NCI-H2196 treated with DMSO at 0.1 percent for 48 hours (cell line): ENCODE data around the gene ATAD3B.
A peak's percentile ranks its signal among the peaks of the same experiment; 100 is the strongest.
"Not testable (repeated sequence)": the region's sequence is repeated elsewhere in the genome, so short reads cannot be mapped to it uniquely, and the experiment has no call there.

Experiments used
- DNase-seq: peaks from one replicate; lab custom pipeline; 2025; ENCODE audit not compliant: unreplicated experiment; lab: John Stamatoyannopoulos, UW

The ATAD3B gene, protein sequence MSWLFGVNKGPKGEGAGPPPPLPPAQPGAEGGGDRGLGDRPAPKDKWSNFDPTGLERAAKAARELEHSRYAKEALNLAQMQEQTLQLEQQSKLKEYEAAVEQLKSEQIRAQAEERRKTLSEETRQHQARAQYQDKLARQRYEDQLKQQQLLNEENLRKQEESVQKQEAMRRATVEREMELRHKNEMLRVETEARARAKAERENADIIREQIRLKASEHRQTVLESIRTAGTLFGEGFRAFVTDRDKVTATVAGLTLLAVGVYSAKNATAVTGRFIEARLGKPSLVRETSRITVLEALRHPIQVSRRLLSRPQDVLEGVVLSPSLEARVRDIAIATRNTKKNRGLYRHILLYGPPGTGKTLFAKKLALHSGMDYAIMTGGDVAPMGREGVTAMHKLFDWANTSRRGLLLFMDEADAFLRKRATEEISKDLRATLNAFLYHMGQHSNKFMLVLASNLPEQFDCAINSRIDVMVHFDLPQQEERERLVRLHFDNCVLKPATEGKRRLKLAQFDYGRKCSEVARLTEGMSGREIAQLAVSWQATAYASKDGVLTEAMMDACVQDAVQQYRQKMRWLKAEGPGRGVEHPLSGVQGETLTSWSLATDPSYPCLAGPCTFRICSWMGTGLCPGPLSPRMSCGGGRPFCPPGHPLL

GRCh38 chr1:1471389-1472052 lies at the start of gene ATAD3B:
ATAD3B (plus strand) TSS chr1:1471765; CDS start chr1:1471885, 120 bp downstream.
- DNase-seq = peak; percentile 83

DNA sequence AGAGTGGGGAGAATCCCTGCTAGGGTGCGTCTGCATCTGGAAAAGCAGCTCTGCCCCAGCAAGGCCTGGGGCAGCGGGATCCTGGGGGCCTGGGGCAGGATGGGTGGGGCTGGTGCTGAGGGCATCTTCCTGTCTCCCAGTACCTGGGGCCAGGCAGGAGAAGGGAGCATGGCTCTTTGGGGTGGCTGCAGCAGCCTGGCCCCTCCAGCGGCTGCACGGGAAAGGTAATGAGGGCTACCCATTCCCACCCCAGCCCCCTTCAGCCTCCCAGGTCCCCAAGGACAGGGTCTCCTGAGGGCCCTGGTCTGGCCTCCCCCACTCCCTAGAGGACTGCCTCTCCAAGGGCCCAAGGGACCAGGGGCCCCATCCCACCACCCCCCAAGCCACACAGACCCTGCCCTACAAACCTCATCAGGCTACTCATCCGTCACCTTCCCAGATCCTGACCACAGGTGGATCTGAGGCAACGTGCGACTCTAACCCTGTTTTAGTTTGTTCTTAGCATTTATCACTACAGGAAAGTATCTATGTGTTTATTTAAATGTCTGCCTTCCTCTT lies 49.6 kb upstream of the ATAD3B start:
- DNase-seq = no peak

DNA sequence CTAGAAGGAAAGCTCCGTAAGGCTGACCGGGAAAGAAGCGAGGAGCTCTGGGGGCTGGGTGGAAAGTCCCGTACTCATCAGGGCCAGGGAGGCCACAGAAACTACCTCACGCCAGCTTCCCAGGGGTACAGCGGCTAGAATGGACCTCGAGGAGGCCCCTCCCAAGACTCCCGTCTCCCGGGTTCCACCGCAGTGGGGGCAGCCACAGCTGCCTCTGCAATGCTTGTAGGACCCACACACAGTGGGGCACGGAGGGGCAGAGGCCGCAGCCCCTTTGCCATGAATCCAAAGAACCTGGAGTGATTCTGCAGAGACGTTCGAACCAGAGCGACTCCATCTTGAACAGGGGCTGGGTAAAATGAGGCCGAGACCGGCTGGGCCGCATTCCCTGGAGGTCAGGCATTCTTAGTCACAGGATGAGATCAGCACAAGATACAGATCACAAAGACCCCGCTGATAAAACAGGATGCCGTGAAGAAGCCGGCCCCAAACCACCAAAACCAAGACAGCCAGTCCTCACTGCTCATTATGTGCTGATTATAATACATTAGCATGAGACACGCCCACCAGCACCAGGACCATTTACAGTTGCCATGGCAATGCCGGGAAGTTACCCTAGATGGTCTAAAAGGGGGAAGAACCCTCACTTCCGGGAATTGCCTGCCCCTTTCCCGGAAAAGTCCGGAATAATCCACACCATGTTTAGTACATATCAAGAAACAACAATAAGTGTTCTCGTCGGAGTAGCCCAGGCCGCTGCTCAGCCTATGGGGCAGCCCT lies 48.9 kb upstream of the ATAD3B start:
- no peak for DNase-seq

- no peak for DNase-seq
These were observed 48.3 kb upstream of the ATAD3B start for GRCh38 chr1:1423245-1423597.

DNA sequence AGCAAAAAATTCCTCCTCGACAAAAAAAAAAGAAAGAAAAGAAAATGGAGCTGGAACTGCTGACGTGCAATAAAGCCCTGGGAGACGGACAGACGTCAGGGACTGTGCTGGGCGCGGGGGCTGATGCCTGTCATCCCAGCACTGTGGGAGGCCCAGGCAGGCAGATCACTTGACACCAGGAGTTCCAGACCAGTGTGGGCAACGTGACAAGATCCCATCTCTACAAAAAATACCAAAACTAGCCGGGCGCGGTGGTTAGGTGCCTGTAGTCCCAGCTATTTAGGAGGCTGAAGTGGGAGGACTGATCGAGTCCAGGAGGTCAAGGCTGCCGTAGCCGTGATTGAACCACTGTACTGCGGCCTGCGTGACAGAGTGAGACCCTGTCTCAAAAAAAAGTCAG lies 46.9 kb upstream of the ATAD3B start:
- no peak for DNase-seq

- DNase-seq = no peak
These were observed 46.2 kb upstream of the ATAD3B start for GRCh38 chr1:1425426-1425752.

GRCh38 chr1:1425753-1426495 lies 45.6 kb upstream of the ATAD3B start:
- no peak for DNase-seq

DNA sequence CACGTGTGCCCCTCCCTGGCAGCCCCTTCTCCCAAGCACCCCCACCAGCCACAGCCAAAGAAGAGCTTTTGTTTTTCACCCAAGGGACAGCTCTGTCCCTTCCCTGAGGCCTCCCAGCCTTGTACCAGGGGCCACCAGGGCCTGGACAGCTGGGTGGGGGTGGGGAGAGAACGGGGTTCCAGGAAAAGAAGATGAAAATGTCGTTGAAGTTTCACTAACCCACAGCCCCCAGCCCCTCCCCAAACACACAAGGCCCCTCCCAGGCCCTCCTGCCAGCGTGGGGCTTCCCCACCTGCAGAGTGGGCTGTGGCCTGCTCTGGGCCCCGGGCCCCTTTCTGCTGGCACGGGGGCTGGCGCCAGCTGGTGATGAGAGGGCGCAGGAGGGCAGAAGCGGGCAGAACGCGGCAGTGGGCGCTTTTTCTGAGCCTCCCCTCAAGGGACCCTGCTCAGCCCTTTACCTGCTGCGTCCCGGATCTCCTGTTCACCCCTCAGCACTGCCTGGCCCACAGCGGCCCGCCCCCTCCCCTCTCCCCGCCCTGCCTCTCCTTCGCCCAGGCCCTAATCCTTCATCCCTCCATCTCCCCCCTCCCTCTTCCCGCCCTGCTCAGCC lies 45.0 kb upstream of the ATAD3B start:
- DNase-seq = no peak

- no peak for DNase-seq
These were observed 44.3 kb upstream of the ATAD3B start for GRCh38 chr1:1427106-1427819.

GRCh38 chr1:1427820-1428148 lies 43.8 kb upstream of the ATAD3B start:
- DNase-seq = no peak

GRCh38 chr1:1428174-1428573 lies 43.4 kb upstream of the ATAD3B start:
- DNase-seq = no peak

GRCh38 chr1:1428967-1429366 lies 42.6 kb upstream of the ATAD3B start:
- DNase-seq = not testable (repeated sequence)

- no peak for DNase-seq
These were observed 41.9 kb upstream of the ATAD3B start for GRCh38 chr1:1429671-1430073.

DNA sequence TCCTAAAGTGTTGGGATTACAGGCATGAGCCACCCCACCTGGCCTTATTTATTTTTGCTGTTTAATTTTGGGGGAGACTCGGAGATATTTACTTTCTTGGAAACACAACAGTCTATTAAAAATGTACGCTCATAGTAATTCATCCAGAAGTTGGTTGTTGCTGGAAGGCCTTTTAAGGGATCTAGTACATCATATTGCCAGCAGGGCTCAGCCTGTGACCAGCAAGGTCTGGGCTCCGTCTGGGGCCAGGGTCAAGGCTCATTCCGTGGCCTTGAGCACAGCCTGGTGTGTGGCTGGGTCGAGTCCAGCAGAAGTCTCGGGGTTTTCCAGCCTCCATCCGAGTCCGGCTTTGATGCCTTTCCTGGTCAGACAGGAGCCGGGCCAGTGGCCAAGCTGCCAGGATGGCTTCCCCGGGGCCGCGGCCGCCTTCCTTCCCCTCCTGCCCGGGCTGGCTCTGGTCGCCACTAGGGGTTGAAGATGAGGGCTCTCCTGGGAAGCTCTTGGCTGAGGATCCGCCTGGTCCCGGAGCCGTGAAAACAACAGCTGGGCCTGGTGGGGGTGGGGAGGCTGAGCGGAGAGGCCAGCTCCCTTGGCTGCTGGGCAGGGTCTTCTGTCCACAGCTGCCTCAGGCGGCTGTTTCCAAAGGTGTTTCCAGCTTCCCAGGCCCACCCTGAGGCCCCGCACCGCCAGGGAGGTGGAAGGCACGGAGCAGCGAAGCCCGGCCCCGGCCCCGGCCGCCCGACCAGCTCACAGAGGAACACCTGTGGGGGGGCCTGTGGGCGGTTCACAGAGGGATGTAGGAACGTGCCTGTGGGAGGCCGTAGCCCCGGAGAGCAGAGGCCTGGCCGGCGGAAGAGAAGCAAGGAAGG lies 41.2 kb upstream of the ATAD3B start:
- DNase-seq = peak; percentile 56

DNA sequence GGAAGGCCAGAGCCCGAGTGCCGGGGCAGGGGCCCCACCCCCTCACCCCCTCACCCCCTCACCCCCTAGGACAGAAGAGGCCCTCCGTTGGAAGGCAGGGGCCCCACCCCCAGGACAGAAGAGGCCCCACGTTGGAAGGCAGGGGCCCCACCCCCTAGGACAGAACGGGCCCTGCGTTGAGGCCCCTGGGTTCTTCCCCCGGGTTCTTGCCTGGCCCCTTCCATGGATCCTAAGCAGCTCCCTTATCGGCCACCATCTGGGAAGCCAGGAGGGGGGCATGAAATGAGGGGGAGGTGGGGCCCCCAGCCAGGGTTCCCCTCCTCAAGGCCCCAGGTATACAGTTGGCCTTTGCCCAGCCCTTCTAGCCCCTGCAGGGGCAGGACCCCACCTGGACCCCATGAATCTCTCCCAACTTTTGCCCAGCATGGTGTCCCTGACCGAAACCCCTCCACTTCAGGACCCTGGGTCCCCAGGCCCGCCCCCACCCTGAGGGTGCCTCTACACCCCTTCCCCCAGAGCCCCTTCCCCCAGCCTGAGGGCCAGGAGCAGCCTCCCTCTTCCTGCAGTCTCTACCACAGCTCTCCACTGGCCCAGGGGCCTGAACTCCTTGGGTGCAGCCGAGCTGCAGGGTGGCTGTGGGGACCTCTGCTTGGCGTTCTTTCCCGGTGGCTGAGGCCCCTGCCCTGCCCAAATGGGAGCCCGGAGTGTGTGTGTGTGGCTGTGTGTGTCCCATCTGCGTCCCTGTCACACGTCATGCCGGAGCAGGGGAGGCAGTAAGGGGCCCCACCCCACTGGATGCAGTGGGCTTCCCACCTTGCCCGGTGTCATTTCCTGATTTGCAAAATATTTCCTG lies 40.3 kb upstream of the ATAD3B start:
- DNase-seq = no peak

DNA sequence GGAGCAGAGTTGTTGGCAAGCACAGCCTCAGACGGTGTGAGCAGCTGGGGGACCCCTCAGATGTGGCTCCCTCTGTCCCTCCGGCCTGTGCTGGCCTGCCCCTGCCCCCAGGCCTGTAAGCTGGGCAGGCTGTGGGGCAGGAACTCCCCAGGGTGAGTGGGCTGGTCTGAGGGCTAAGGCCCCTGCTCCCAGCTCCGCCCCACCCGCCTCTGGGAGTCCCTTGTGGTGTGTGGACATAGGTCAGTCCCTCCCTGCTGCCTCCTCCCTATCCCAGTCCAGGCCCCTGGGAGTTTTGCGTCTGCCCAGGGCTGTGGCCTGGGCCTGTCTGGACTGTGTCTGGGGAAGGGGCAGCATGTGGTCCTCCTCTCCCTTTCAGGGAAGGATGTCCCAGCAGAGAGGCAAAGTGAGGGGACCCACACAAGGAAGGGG lies 39.7 kb upstream of the ATAD3B start:
- no peak for DNase-seq

GRCh38 chr1:1432274-1432950 lies 39.2 kb upstream of the ATAD3B start:
- no peak for DNase-seq
